Activated T-helper 2 cell treated with anti-CD3 and anti-CD28 coated beads, Interferon-gamma antibody, Interleukin-2, Interleukin-4, amounts not matched to agents 10 μg/mL and 5 μg/mL and 100 μg/mL, durations not matched to agents 14 hours and 24 hours and 36 hours (primary cell): ENCODE data around the gene FOXA3. TPM values are rescaled to one million over a fixed set of nuclear protein-coding genes. Genes with fewer than 3 reads are reported as not detected.

ENCODE experiments used
- DNase-seq: peaks from one replicate; pipeline ENCODE4 v3.0.0; 2021; ENCODE audit warnings: low spot score
- H3K27ac Mint-ChIP-seq: one replicate; pipeline ENCODE4 v1.8.0; 2021; ENCODE audit warnings: mixed read lengths
- H3K27me3 Mint-ChIP-seq: one replicate; pipeline ENCODE4 v1.8.0; 2021; ENCODE audit warnings: low read depth, mixed read lengths
- H3K36me3 Mint-ChIP-seq: one replicate; pipeline ENCODE4 v1.8.0; 2021; ENCODE audit warnings: low read depth, mixed read lengths
- H3K4me1 Mint-ChIP-seq: one replicate; pipeline ENCODE4 v1.8.0; 2021; ENCODE audit warnings: low read depth, mixed read lengths
- H3K4me3 Mint-ChIP-seq: one replicate; pipeline ENCODE4 v1.8.0; 2021; ENCODE audit warnings: low read depth, mild to moderate bottlenecking, moderate library complexity, mixed read lengths
- H3K9me3 Mint-ChIP-seq: one replicate; pipeline ENCODE4 v1.8.0; 2021; ENCODE audit warnings: mixed read lengths
- intact Hi-C: fragments of 100-400 bp; cut with micrococcal nuclease; formaldehyde crosslinking; loops from one replicate; pipeline ENCODE4 v1.15.1; 2023
- total RNA-seq: library from RNA; stranded (reverse); gene quantifications from 2 replicates; pipeline ENCODE4 v1.2.3, GENCODE V29; 2022

Gene FOXA3
- total RNA-seq, 1 donor from 2014 or later = 0.37 TPM

GRCh38 chr19:45870798-45871197 lies 6.7 kb downstream of the FOXA3 start:
- Mint-ChIP-seq H3K4me1 (peaks cover under 1% of the 10 kb centered on the region), H3K27ac (no peak overlapping the region), H3K36me3 (no peaks in the 10 kb centered on the region), H3K9me3 (no peaks in the 10 kb centered on the region), H3K27me3 (peaks cover 13% of the 10 kb centered on the region), H3K4me3 (no peak overlapping the region)
- intact Hi-C loops = no loop called here
- DNase-seq = no peak

- Mint-ChIP-seq H3K4me3 (no peak overlapping the region), H3K27me3 (peaks cover 14% of the 10 kb centered on the region), H3K36me3 (no peaks in the 10 kb centered on the region), H3K9me3 (no peaks in the 10 kb centered on the region), H3K27ac (no peak overlapping the region), H3K4me1 (peaks cover 9% of the 10 kb centered on the region)
- no peak for DNase-seq
- intact Hi-C loops = no loop called here
Measured at GRCh38 chr19:45872095-45872919, 8.2 kb downstream of the FOXA3 start.

DNA sequence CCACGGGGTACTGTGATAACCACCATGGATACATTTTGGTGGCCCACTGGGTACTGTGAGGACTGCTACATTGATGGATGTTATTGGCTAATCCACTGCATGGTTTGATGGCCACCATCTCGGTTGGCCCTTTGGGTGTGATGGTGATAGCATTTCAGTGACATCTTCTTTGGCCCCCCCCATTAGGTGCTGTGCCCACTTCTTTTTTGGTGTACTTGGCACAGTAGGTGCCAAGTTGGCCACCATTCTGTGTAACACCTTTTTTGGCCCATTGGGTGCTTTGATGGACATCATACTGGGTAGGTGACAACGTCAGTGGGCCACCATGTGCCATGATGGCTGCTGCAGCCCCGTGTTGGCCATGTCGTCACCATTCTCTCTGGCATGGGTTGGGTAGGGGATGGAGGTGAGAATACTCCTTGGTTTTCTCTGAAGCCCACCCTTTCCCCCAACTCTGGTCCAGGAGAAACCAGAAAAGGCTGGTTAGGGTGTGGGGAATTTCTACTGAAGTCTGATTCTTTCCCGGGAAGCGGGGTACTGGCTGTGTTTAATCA lies 9.2 kb downstream of the FOXA3 start:
- Mint-ChIP-seq H3K4me3 (no peak overlapping the region), H3K9me3 (no peaks in the 10 kb centered on the region), H3K36me3 (no peaks in the 10 kb centered on the region), H3K27ac (no peak overlapping the region), H3K27me3 (peaks cover 10% of the 10 kb centered on the region), H3K4me1 (peaks cover 14% of the 10 kb centered on the region)
- intact Hi-C loops = no loop called here
- no peak for DNase-seq

DNA sequence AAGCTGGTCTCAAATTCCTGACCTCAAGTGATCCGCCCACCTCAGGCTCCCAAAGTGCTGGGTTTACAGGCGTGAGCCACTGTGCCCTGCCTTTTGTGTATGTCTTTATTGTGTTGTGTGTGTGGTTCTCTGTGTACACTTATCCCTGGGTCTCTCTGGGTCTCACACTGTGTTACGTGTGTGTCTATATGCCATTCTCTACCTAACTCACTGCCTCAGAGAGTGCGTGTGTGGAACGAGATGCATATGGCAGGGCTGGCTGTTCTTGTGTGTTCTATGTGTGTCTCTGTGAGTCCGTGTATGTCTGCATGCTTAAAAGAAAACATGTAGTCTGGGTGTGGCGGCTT lies 10.5 kb downstream of the FOXA3 start:
- H3K4me3 Mint-ChIP-seq = no peak overlapping the region
- no peak overlapping the region for H3K27ac Mint-ChIP-seq

DNA sequence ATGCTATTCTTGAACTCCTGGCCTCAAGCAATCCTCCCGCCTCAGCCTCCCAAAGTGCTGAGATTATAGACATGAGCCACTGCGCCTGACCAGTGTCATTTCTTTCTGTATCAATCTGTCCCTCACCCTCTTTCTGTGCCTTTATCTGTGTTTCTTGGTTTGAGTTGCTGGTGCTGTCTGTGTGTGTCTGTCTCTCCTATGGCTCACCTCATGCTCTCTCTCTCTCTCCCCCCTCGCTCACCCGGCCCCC lies 12.0 kb downstream of the FOXA3 start:
- Mint-ChIP-seq H3K27ac (peak overlapping the region; percentile 78), H3K9me3 (no peaks in the 10 kb centered on the region), H3K36me3 (no peaks in the 10 kb centered on the region), H3K4me3 (no peak overlapping the region), H3K27me3 (peaks cover 10% of the 10 kb centered on the region), H3K4me1 (peaks cover 19% of the 10 kb centered on the region)
- no peak for DNase-seq
- intact Hi-C loops = no loop called here

More for the DNA sequence above, 10.5 kb downstream of the FOXA3 start:
- intact Hi-C loops = no loop called here
- Mint-ChIP-seq H3K9me3 (no peaks in the 10 kb centered on the region), H3K27me3 (peaks cover 10% of the 10 kb centered on the region), H3K36me3 (no peaks in the 10 kb centered on the region), H3K4me1 (peaks cover 19% of the 10 kb centered on the region)
- no peak for DNase-seq

DNA sequence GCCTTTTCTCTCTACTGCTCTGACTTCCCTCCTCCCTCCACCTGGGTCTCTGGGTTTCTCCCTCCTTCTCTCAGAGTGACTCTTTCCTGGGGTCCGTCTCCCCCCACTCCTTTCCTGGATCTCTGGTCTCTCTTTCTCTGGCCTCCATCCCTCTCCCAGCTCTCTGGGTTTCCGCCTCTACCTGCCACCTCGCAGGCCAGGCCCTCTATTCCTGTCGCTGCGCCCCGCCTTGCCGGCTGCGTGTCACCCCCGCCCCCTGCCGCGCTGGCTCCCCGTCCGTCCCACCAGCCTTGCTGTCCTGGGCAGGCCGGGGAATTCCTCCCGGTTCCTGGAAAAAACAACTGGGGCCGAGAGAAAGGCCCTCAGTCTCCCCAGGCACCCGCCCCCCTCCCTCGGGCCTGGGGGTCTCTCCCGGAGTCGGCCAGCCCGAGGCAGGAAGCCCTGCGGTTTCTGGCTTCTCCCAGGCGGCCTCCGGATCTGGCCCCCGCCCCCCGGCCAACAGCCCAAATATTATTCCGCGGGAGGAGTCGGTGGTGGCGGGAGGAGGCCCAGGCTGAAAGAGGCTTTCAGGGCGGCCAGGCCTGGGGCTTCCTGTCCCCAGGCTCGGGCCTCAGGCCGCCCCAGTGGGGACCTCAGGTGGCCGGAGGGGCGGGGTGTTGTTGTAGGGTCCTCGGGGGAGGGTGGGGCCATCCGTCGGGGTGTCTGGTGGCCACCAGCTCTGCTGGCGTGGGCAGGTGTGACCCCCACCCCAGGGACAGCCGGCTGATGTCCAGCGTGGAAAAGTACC lies 12.5 kb downstream of the FOXA3 start:
- H3K27ac Mint-ChIP-seq = peak overlapping the region; percentile 78
- H3K4me1 Mint-ChIP-seq = peaks cover 21% of the 10 kb centered on the region
- intact Hi-C loops = no loop called here
- H3K4me3 Mint-ChIP-seq = peak overlapping the region; percentile 31
- DNase-seq = no peak
- H3K27me3 Mint-ChIP-seq = peaks cover 10% of the 10 kb centered on the region
- H3K36me3 Mint-ChIP-seq = no peaks in the 10 kb centered on the region
- no peaks in the 10 kb centered on the region for H3K9me3 Mint-ChIP-seq

- intact Hi-C loops = no loop called here
- Mint-ChIP-seq H3K27me3 (peaks cover 10% of the 10 kb centered on the region), H3K36me3 (peaks cover under 1% of the 10 kb centered on the region), H3K4me1 (peaks cover 27% of the 10 kb centered on the region), H3K4me3 (no peak overlapping the region), H3K9me3 (no peaks in the 10 kb centered on the region), H3K27ac (peak overlapping the region; percentile 50)
- DNase-seq = no peak
Measured at GRCh38 chr19:45878043-45878794, 14.1 kb downstream of the FOXA3 start.

- H3K4me3 Mint-ChIP-seq = no peak overlapping the region
- H3K4me1 Mint-ChIP-seq = peaks cover 30% of the 10 kb centered on the region
- H3K27ac Mint-ChIP-seq = no peak overlapping the region
- intact Hi-C loops = no loop called here
- H3K36me3 Mint-ChIP-seq = peaks cover 4% of the 10 kb centered on the region
- H3K9me3 Mint-ChIP-seq = no peaks in the 10 kb centered on the region
- DNase-seq = no peak
- peaks cover 10% of the 10 kb centered on the region for H3K27me3 Mint-ChIP-seq
Measured at GRCh38 chr19:45879055-45879454, 14.9 kb downstream of the FOXA3 start.

DNA sequence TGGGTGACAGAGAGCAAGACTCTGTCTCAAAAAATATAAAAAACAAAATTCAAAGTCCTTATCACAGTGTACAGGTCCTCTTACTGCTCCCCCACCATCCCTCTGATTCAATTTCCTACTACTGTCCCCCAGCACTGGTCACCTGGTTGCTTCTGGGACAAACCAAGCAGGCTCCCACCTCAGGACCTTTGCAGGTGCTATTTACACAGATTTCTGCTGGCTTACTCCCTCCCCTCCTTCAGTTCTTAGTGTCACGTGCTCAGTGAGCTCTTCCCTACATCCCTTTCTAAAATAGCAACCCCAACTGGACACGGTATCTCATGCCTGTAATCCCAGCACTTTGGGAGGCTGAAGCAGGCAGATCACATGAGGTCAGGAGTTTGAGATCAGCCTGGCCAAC lies 15.8 kb downstream of the FOXA3 start:
- H3K4me1 Mint-ChIP-seq = peaks cover 30% of the 10 kb centered on the region
- intact Hi-C loops = no loop called here
- no peaks in the 10 kb centered on the region for H3K9me3 Mint-ChIP-seq
- H3K4me3 Mint-ChIP-seq = no peak overlapping the region
- no peak overlapping the region for H3K27ac Mint-ChIP-seq
- peaks cover 7% of the 10 kb centered on the region for H3K27me3 Mint-ChIP-seq
- H3K36me3 Mint-ChIP-seq = peaks cover 4% of the 10 kb centered on the region
- DNase-seq = no peak

DNA sequence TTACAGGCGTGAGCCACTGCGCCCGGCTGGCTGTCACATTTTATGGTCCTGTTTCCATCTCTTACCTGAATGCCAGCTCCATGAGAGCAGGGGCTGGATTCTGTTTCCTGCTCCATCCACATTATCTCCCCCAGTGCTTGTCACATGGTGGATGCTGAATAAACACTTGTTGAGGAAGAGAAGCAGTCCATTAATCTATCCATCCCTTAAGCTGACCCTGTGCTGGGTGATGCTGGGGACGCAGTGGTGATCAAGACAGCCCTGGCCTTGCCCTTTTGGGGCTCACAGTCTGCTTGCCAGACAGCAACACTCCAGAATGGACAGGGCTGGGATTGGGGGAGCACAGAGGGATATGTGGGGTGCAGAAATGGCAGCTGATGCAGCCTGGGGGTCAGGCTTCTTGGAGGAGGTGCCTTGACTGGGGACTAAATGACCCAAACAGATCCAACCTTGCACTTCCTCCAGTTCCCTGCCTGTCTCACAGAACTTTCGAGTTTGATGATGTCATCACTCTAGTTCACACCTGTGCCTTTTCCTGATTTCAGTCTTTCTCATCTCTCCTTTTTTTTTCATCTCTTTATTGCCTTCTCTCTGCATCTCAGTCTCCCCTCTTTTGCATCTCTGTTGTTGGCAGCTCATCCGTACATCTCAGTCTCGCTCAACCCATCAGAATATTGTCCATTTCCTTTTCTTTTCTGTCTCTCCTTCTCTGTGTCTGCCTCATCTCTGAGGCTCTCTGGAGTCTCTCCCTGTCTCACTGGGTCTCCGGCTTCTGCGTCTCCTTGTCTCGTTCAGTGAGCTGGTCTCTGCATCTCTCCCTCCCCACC lies 17.2 kb downstream of the FOXA3 start:
- H3K4me3 Mint-ChIP-seq = no peak overlapping the region
- peaks cover 4% of the 10 kb centered on the region for H3K36me3 Mint-ChIP-seq
- peaks cover 24% of the 10 kb centered on the region for H3K4me1 Mint-ChIP-seq
- DNase-seq = no peak
- H3K27ac Mint-ChIP-seq = no peak overlapping the region
- H3K9me3 Mint-ChIP-seq = no peaks in the 10 kb centered on the region
- H3K27me3 Mint-ChIP-seq = peaks cover 1% of the 10 kb centered on the region
- intact Hi-C loops = no loop called here

DNA sequence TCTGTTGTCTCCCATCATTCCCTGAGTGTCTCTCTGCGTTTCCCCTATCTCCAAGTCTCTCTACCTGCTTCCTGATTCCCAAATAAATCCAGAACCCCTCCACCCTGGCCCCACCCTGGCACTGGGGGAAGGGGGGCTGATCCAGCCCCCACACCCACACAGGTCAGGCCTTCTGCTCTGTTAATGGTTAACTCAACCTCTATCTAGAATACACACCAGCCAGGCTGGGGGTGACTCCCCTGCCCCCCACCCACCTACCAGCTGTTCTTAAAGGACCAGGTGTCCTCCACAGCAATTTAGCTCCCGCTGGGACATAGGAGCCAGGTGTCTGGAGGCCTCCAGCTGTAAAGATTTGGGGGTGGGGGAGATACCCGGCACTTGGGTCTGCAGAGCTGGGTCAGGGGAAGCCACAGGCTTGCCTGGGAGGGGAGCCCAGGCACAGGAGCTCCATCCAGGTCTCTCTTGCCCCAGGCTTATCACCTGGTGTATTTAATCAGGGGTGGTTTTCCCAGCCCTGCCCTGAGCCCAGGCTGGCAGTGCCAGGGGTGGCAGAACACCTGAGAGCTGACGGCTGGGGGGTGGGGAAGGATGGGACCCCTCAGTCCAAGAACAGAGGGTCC lies 17.9 kb downstream of the FOXA3 start:
- H3K36me3 Mint-ChIP-seq = peaks cover 4% of the 10 kb centered on the region
- no peaks in the 10 kb centered on the region for H3K9me3 Mint-ChIP-seq
- peaks cover 23% of the 10 kb centered on the region for H3K4me1 Mint-ChIP-seq
- no peak for DNase-seq
- intact Hi-C loops = no loop called here
- no peak overlapping the region for H3K4me3 Mint-ChIP-seq
- H3K27me3 Mint-ChIP-seq = no peaks in the 10 kb centered on the region
- no peak overlapping the region for H3K27ac Mint-ChIP-seq
